Measurements from ENCODE around the gene C9orf50. TPM values are rescaled to one million over a fixed set of nuclear protein-coding genes. Genes with fewer than 3 reads are reported as not detected.

The C9orf50 gene
- polyA plus RNA-seq, 2 of the 4 experiments (the other 2 are of a cell fraction): 0.05 to 0.10 TPM

DNA sequence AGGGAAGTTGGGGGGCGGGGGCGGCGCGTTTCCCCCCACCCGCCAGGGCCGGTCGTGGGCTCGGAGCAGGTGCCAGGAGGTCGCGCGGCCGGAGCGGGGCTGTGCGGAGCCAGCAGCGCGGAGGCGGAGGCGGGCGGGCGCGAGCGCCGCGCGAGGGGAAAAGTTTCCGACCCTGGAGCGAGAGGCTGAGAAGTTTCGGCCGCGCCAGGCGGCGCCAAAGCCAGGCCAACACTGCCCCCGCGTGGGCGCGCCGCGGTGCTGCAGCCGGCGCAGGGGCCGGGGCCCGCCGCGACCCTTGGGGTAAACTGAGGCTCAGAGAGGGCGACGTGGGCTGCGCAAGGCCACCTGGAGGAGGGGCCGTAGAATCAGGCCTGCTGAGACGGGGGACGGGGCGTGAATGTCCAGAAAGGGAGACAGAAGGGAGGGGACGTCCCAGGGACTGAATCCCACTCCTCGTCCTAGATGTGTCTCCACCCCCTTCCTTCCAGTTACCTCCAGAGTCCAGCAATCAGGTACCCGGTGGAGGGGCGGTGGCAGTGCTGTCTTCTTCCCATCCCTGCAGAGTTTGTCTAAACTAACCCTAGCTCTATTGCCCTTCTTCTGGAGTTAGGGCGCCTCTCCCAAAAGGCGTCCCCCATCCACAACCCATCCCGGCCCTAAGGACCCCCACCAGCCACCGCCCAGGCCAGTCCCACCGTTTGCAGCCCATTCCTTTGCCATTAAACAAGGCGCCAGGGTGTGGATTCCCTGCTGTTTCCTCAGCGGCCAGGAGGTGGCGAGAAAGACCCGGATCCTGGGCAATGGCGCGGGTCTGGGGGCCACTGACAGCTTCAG, 10.2 kb downstream of the C9orf50 start:
- Histone ChIP-seq H3K4me2 (peak overlapping the region; percentile 83), H3K27ac (peak overlapping the region; percentile 100), H3K4me1 (peaks cover 62% of the 10 kb centered on the region), H3K4me3 (peak overlapping the region; percentile 55), H3K9me3 (no peaks in the 10 kb centered on the region)
- no peak for FAIRE-seq
- POLR2A ChIA-PET: interaction anchor here (0.8 to 1.2 kb wide), 3 partner anchors 114 to 432 kb away, joined by 3 to 5 read pairs (median 3); partner anchors contain the start of gene IER5L
- CTCF ChIA-PET: interaction anchor here (0.7 to 23.2 kb wide), 38 partner anchors 12 to 540 kb away, joined by 3 to 653 read pairs (median 4); partner anchors contain the start of genes C9orf50 and NTMT1
- under 1% methylated on average over 37 of the region's 66 CpGs for WGBS (ENCODE audit: missing lambda C conversion rate)
- ATAC-seq: peak; percentile 57 to 62
- DNase-seq (ENCODE audit: low read depth in 1 of 2, low spot score in 1 of 2): peak; percentile 74 to 88
- TF ChIP-seq CHD4 (IDR thresholded peaks at IDR 0.05; ENCODE audit: borderline replicate concordance) (no peak), RARB (CRISPR knock-in tag; IDR thresholded peaks at IDR 0.05) (no peak), HOXB5 (CRISPR knock-in tag; IDR thresholded peaks at IDR 0.05) (peak; percentile 22; the same call in 1 of the 2 replicates), REST (IDR thresholded peaks at IDR 0.05) (no peak), NR3C1 (IDR thresholded peaks at IDR 0.05) (no peak), PHF8 (IDR thresholded peaks at IDR 0.05; ENCODE audit: borderline replicate concordance, low read depth) (no peak), ELK1 (IDR thresholded peaks at IDR 0.05; ENCODE audit: low read depth, low read length) (no peak), TFCP2L1 (CRISPR knock-in tag; IDR thresholded peaks at IDR 0.05) (no peak), RNF2 (IDR thresholded peaks at IDR 0.05; ENCODE audit: borderline replicate concordance, low read depth) (no peak), PBX3 (IDR thresholded peaks at IDR 0.05) (no peak), POLR2AphosphoS2 (conservative IDR thresholded peaks at IDR 0.05; ENCODE audit: low read length) (no peak), HDAC2 (IDR thresholded peaks at IDR 0.05) (no peak), CEBPB (IDR thresholded peaks at IDR 0.05) (no peak), ZNF302 (CRISPR knock-in tag; IDR thresholded peaks at IDR 0.05) (no peak), POLR2A (IDR thresholded peaks at IDR 0.05; ENCODE audit: low read length) (peak; percentile 19), ZSCAN20 (CRISPR knock-in tag; IDR thresholded peaks at IDR 0.05) (no peak), RCOR1 (IDR thresholded peaks at IDR 0.05; ENCODE audit: low read depth, low read length) (no peak), KDM1A (IDR thresholded peaks at IDR 0.05; ENCODE audit: low read depth) (no peak), CHD2 (IDR thresholded peaks at IDR 0.05; ENCODE audit: low read length, partially characterized antibody) (no peak), FOSL2 (IDR thresholded peaks at IDR 0.05) (no peak), FOSL2 (CRISPR knock-in tag; IDR thresholded peaks at IDR 0.05) (no peak), SMC3 (IDR thresholded peaks at IDR 0.05) (peak; percentile 95), EP300 (IDR thresholded peaks at IDR 0.05) (no peak), GATA3 (IDR thresholded peaks at IDR 0.05; ENCODE audit: borderline replicate concordance) (no peak), ZFP36 (IDR thresholded peaks at IDR 0.05; ENCODE audit: borderline replicate concordance, partially characterized antibody) (no peak), MAFK (IDR thresholded peaks at IDR 0.05; ENCODE audit: partially characterized antibody) (peak; percentile 34), JUN (IDR thresholded peaks at IDR 0.05) (peak in 1 of 2 experiments; percentile 82; a peak in 4 of 5 replicates), KDM5A (IDR thresholded peaks at IDR 0.05) (peak; percentile 47; the same call in 1 of the 2 replicates), NPAS2 (CRISPR knock-in tag; IDR thresholded peaks at IDR 0.05; ENCODE audit: borderline replicate concordance) (no peak)
- TF ChIP-seq, protein P1, sequence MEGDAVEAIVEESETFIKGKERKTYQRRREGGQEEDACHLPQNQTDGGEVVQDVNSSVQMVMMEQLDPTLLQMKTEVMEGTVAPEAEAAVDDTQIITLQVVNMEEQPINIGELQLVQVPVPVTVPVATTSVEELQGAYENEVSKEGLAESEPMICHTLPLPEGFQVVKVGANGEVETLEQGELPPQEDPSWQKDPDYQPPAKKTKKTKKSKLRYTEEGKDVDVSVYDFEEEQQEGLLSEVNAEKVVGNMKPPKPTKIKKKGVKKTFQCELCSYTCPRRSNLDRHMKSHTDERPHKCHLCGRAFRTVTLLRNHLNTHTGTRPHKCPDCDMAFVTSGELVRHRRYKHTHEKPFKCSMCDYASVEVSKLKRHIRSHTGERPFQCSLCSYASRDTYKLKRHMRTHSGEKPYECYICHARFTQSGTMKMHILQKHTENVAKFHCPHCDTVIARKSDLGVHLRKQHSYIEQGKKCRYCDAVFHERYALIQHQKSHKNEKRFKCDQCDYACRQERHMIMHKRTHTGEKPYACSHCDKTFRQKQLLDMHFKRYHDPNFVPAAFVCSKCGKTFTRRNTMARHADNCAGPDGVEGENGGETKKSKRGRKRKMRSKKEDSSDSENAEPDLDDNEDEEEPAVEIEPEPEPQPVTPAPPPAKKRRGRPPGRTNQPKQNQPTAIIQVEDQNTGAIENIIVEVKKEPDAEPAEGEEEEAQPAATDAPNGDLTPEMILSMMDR (IDR thresholded peaks at IDR 0.05): peak; percentile 91
- TF ChIP-seq, protein P2, sequence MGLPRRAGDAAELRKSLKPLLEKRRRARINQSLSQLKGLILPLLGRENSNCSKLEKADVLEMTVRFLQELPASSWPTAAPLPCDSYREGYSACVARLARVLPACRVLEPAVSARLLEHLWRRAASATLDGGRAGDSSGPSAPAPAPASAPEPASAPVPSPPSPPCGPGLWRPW (IDR thresholded peaks at IDR 0.05): no peak
- TF ChIP-seq, protein P3, sequence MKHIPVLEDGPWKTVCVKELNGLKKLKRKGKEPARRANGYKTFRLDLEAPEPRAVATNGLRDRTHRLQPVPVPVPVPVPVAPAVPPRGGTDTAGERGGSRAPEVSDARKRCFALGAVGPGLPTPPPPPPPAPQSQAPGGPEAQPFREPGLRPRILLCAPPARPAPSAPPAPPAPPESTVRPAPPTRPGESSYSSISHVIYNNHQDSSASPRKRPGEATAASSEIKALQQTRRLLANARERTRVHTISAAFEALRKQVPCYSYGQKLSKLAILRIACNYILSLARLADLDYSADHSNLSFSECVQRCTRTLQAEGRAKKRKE (CRISPR knock-in tag; IDR thresholded peaks at IDR 0.05; ENCODE audit: low read depth): no peak

Measured in A549 (cell line).